ENCODE results near the gene RPP25. TPM values are rescaled to one million over a fixed set of nuclear protein-coding genes. Genes with fewer than 3 reads are reported as not detected.

Gene RPP25
- total and polyA plus RNA-seq, 2 of the 13 experiments (the other 11 are each of a cell fraction or from before 2014, with no cell fraction given) = 0.05 to 0.11 TPM

DNA sequence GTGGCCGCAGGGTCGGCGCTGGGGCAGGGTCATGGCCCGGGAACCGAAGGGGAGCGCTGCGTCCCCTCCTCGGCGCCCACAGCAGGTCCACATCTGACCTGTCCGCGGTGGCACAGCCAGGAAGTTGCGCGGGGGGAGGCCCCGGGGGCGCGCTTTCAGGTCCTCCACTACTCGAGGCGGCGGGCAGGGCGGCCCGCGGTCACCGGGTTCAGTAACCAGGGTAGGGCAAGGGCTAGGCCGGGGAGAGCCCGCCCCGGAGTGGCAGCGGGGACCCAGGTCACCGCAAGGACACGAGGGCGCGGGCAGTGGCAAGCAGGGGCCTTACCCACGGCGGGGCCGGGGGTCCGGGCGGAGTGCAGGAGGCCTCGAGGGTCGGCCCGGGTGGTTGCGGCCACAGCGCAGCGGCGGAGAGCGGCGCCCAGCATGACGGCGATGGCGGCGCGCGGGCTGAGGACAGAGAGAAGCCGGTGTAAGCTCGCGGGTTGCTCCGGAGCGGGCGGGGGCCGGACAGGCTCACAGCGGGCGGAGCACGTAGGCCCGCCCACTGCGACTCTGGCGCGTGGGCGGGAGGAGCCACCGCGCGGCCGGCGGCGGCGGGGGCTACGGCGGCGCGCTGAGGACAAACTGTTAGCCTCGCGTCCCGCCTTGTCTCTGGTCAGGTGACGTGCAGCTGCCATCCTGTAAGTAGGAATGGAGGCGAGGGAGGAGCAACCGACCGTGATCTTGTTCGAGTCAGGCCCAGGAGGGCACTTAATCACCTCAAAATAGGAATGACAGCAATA, 18.8 kb downstream of the RPP25 start, which contains the start of gene COX5A (continued):
- TF ChIP-seq, protein P1, sequence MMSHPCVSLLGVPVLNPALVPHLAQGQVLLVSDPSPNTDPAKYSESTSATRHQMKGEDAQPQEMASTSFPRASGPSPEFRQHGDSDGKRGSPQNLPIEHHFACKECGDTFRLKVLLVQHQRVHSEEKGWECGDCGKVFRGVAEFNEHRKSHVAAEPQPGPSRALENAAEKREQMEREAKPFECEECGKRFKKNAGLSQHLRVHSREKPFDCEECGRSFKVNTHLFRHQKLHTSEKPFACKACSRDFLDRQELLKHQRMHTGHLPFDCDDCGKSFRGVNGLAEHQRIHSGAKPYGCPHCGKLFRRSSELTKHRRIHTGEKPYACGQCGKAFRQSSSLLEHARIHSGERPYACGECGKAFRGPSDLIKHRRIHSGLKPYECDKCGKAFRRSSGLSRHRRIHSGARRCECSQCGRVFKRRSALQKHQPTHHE (CRISPR knock-in tag; IDR thresholded peaks at IDR 0.05; ENCODE audit: borderline replicate concordance) = peak; percentile 76; the same call in 1 of the 2 replicates
- 0 out of 2 replicates have a peak, but pooled peaks have one; percentile 38 for TF ChIP-seq CCDC6 (CRISPR knock-in tag; IDR thresholded peaks at IDR 0.05)
- TF ChIP-seq, protein P2, sequence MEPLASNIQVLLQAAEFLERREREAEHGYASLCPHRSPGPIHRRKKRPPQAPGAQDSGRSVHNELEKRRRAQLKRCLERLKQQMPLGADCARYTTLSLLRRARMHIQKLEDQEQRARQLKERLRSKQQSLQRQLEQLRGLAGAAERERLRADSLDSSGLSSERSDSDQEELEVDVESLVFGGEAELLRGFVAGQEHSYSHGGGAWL (CRISPR knock-in tag; IDR thresholded peaks at IDR 0.05) = peak; percentile 75
- TF ChIP-seq ZFP37 (CRISPR knock-in tag; IDR thresholded peaks at IDR 0.05; ENCODE audit: borderline replicate concordance) = no peak
- no peak for TF ChIP-seq POLR2AphosphoS2 (IDR thresholded peaks at IDR 0.05; ENCODE audit: low read depth, low read length)
- 0 out of 2 replicates have a peak, but pooled peaks have one; percentile 7 for TF ChIP-seq FOXK1 (CRISPR knock-in tag; IDR thresholded peaks at IDR 0.05; ENCODE audit: borderline replicate concordance, low read depth)
- TF ChIP-seq, protein P3, sequence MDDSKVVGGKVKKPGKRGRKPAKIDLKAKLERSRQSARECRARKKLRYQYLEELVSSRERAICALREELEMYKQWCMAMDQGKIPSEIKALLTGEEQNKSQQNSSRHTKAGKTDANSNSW (CRISPR knock-in tag; IDR thresholded peaks at IDR 0.05; ENCODE audit: borderline replicate concordance) = no peak
- TF ChIP-seq TP53 (CRISPR knock-in tag; conservative IDR thresholded peaks at IDR 0.05) = no peak
- no peak; the same call in 1 of the 2 replicates for TF ChIP-seq CBFB (CRISPR knock-in tag; IDR thresholded peaks at IDR 0.05)
- no peak; the same call in 1 of the 2 replicates for TF ChIP-seq REL (CRISPR knock-in tag; conservative IDR thresholded peaks at IDR 0.05)
- no peak for TF ChIP-seq ZNF317 (CRISPR knock-in tag; IDR thresholded peaks at IDR 0.05)
- no peak for TF ChIP-seq ZNF616 (CRISPR knock-in tag; IDR thresholded peaks at IDR 0.05; ENCODE audit: low read depth)
- TF ChIP-seq ZNF567 (CRISPR knock-in tag; IDR thresholded peaks at IDR 0.05; ENCODE audit: borderline replicate concordance) = peak; percentile 87; the same call in 1 of the 2 replicates
- TF ChIP-seq ZNF7 (CRISPR knock-in tag; IDR thresholded peaks at IDR 0.05) = no peak
- TF ChIP-seq BORCS8-MEF2B (CRISPR knock-in tag; IDR thresholded peaks at IDR 0.05) = peak; percentile 66
- TF ChIP-seq ZNF549 (CRISPR knock-in tag; IDR thresholded peaks at IDR 0.05) = no peak
- TF ChIP-seq HNF4A (CRISPR knock-in tag; IDR thresholded peaks at IDR 0.05) = peak; percentile 35; the same call in 1 of the 2 replicates
- TF ChIP-seq DPF2 (CRISPR knock-in tag; IDR thresholded peaks at IDR 0.05; ENCODE audit: borderline replicate concordance, low read depth) = no peak
- TF ChIP-seq MAFF (IDR thresholded peaks at IDR 0.05; ENCODE audit: low read depth, low read length) = no peak
- no peak for TF ChIP-seq JUN (CRISPR knock-in tag; IDR thresholded peaks at IDR 0.05)
- TF ChIP-seq ZNF350 (CRISPR knock-in tag; IDR thresholded peaks at IDR 0.05; ENCODE audit: borderline replicate concordance, low read depth) = peak; percentile 58
- peak; percentile 77 for TF ChIP-seq ZNF547 (CRISPR knock-in tag; IDR thresholded peaks at IDR 0.05)
- 0 out of 2 replicates have a peak, but pooled peaks have one; percentile 48 for TF ChIP-seq MXD4 (CRISPR knock-in tag; IDR thresholded peaks at IDR 0.05)
- TF ChIP-seq, protein P4, sequence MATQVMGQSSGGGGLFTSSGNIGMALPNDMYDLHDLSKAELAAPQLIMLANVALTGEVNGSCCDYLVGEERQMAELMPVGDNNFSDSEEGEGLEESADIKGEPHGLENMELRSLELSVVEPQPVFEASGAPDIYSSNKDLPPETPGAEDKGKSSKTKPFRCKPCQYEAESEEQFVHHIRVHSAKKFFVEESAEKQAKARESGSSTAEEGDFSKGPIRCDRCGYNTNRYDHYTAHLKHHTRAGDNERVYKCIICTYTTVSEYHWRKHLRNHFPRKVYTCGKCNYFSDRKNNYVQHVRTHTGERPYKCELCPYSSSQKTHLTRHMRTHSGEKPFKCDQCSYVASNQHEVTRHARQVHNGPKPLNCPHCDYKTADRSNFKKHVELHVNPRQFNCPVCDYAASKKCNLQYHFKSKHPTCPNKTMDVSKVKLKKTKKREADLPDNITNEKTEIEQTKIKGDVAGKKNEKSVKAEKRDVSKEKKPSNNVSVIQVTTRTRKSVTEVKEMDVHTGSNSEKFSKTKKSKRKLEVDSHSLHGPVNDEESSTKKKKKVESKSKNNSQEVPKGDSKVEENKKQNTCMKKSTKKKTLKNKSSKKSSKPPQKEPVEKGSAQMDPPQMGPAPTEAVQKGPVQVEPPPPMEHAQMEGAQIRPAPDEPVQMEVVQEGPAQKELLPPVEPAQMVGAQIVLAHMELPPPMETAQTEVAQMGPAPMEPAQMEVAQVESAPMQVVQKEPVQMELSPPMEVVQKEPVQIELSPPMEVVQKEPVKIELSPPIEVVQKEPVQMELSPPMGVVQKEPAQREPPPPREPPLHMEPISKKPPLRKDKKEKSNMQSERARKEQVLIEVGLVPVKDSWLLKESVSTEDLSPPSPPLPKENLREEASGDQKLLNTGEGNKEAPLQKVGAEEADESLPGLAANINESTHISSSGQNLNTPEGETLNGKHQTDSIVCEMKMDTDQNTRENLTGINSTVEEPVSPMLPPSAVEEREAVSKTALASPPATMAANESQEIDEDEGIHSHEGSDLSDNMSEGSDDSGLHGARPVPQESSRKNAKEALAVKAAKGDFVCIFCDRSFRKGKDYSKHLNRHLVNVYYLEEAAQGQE (IDR thresholded peaks at IDR 0.05; ENCODE audit: borderline replicate concordance in 1 of 2, low read depth in 1 of 2, low read length in 2 of 2) = peak in 1 of 2 experiments; percentile 25; a peak in 1 of 4 replicates
- TF ChIP-seq ZNF432 (CRISPR knock-in tag; IDR thresholded peaks at IDR 0.05; ENCODE audit: borderline replicate concordance) = no peak

Data from HepG2 (cell line).